Cardiac fibroblast (primary cell): ENCODE measurements around the gene NEK6.

Experiments used
- DNase-seq, 2 donors: peaks; one replicate each; pipeline versions ENCODE4 v3.0.0 to v3.0.0-alpha.2; 2010; ENCODE audit warnings: low read depth in 2 of 2
- H3K4me3 ChIP-seq, 2 donors: replicated peaks in 1 of 2; 1 replicate in 1 of 2; 2 replicates in 1 of 2; pipeline ENCODE4 v1.5.1; 2011; ENCODE audit warnings: low read depth in 2 of 2, low read length in 2 of 2, mild to moderate bottlenecking in 2 of 2, moderate library complexity in 1 of 2
- CTCF ChIP-seq: IDR thresholded peaks from one replicate; pipeline ENCODE4 v1.5.1; 2011; ENCODE audit warnings: low read depth, mild to moderate bottlenecking, low read length, inconsistent platforms

NEK6 gene

GRCh38 chr9:124217836-124218437 lies 39.8 kb upstream of the NEK6 start:
- no peak for DNase-seq
- TF ChIP-seq CTCF, result no peak
- H3K4me3 ChIP-seq, result no peak overlapping the region

GRCh38 chr9:124218438-124218982 lies 39.2 kb upstream of the NEK6 start:
- peak; percentile 18 for TF ChIP-seq CTCF
- peak; percentile 45 to 63 for DNase-seq
- no peak overlapping the region for H3K4me3 ChIP-seq

GRCh38 chr9:124218987-124219461 lies 38.7 kb upstream of the NEK6 start:
- no peak for TF ChIP-seq CTCF
- no peak for DNase-seq

GRCh38 chr9:124220946-124221451 lies 36.8 kb upstream of the NEK6 start:
- DNase-seq, result peak; percentile 61 to 82
- no peak overlapping the region for H3K4me3 ChIP-seq
- no peak for TF ChIP-seq CTCF

More at GRCh38 chr9:124218987-124219461, 38.7 kb upstream of the NEK6 start:
- no peak overlapping the region for H3K4me3 ChIP-seq

- TF ChIP-seq CTCF, result no peak
- no peak for DNase-seq
- no peak overlapping the region for H3K4me3 ChIP-seq
These were observed 36.1 kb upstream of the NEK6 start for GRCh38 chr9:124221676-124222075.

GRCh38 chr9:124222109-124222508 lies 35.6 kb upstream of the NEK6 start:
- H3K4me3 ChIP-seq, result no peak overlapping the region
- TF ChIP-seq CTCF, result no peak
- no peak for DNase-seq
